ENCODE data around the gene PGD. TPM values are rescaled to one million over a fixed set of nuclear protein-coding genes. Genes with fewer than 3 reads are reported as not detected.

Gene PGD
- total and polyA plus RNA-seq, 2 of the 13 experiments (the other 11 are each of a cell fraction or from before 2014, with no cell fraction given) = 64.8 to 210 TPM

- TF ChIP-seq NFAT5 (CRISPR knock-in tag; IDR thresholded peaks at IDR 0.05) (peak; percentile 76), CCDC6 (CRISPR knock-in tag; IDR thresholded peaks at IDR 0.05) (peak; percentile 100), ZNF800 (CRISPR knock-in tag; IDR thresholded peaks at IDR 0.05) (0 out of 2 replicates have a peak, but pooled peaks have one; percentile 25), ZBTB7A (CRISPR knock-in tag; IDR thresholded peaks at IDR 0.05) (peak; percentile 57; the same call in 1 of the 2 replicates), AKAP8 (CRISPR knock-in tag; IDR thresholded peaks at IDR 0.05) (0 out of 2 replicates have a peak, but pooled peaks have one; percentile 48), NR2F2 (IDR thresholded peaks at IDR 0.05; ENCODE audit: borderline replicate concordance, low read depth) (no peak; the same call in 1 of the 2 replicates), ARID2 (CRISPR knock-in tag; IDR thresholded peaks at IDR 0.05; ENCODE audit: borderline replicate concordance) (peak; percentile 68; the same call in 1 of the 2 replicates), ZNF883 (CRISPR knock-in tag; IDR thresholded peaks at IDR 0.05; ENCODE audit: not compliant biosample characterization) (peak; percentile 84), ZBTB1 (CRISPR knock-in tag; IDR thresholded peaks at IDR 0.05; ENCODE audit: borderline replicate concordance) (no peak)
- TF ChIP-seq, protein P1, sequence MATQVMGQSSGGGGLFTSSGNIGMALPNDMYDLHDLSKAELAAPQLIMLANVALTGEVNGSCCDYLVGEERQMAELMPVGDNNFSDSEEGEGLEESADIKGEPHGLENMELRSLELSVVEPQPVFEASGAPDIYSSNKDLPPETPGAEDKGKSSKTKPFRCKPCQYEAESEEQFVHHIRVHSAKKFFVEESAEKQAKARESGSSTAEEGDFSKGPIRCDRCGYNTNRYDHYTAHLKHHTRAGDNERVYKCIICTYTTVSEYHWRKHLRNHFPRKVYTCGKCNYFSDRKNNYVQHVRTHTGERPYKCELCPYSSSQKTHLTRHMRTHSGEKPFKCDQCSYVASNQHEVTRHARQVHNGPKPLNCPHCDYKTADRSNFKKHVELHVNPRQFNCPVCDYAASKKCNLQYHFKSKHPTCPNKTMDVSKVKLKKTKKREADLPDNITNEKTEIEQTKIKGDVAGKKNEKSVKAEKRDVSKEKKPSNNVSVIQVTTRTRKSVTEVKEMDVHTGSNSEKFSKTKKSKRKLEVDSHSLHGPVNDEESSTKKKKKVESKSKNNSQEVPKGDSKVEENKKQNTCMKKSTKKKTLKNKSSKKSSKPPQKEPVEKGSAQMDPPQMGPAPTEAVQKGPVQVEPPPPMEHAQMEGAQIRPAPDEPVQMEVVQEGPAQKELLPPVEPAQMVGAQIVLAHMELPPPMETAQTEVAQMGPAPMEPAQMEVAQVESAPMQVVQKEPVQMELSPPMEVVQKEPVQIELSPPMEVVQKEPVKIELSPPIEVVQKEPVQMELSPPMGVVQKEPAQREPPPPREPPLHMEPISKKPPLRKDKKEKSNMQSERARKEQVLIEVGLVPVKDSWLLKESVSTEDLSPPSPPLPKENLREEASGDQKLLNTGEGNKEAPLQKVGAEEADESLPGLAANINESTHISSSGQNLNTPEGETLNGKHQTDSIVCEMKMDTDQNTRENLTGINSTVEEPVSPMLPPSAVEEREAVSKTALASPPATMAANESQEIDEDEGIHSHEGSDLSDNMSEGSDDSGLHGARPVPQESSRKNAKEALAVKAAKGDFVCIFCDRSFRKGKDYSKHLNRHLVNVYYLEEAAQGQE (IDR thresholded peaks at IDR 0.05; ENCODE audit: borderline replicate concordance in 1 of 2, low read depth in 1 of 2, low read length in 2 of 2) = peak in 1 of 2 experiments; percentile 15; a peak in 1 of 4 replicates
- TF ChIP-seq, protein P2, sequence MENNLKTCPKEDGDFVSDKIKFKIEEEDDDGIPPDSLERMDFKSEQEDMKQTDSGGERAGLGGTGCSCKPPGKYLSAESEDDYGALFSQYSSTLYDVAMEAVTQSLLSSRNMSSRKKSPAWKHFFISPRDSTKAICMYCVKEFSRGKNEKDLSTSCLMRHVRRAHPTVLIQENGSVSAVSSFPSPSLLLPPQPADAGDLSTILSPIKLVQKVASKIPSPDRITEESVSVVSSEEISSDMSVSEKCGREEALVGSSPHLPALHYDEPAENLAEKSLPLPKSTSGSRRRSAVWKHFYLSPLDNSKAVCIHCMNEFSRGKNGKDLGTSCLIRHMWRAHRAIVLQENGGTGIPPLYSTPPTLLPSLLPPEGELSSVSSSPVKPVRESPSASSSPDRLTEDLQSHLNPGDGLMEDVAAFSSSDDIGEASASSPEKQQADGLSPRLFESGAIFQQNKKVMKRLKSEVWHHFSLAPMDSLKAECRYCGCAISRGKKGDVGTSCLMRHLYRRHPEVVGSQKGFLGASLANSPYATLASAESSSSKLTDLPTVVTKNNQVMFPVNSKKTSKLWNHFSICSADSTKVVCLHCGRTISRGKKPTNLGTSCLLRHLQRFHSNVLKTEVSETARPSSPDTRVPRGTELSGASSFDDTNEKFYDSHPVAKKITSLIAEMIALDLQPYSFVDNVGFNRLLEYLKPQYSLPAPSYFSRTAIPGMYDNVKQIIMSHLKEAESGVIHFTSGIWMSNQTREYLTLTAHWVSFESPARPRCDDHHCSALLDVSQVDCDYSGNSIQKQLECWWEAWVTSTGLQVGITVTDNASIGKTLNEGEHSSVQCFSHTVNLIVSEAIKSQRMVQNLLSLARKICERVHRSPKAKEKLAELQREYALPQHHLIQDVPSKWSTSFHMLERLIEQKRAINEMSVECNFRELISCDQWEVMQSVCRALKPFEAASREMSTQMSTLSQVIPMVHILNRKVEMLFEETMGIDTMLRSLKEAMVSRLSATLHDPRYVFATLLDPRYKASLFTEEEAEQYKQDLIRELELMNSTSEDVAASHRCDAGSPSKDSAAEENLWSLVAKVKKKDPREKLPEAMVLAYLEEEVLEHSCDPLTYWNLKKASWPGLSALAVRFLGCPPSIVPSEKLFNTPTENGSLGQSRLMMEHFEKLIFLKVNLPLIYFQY (CRISPR knock-in tag; IDR thresholded peaks at IDR 0.05; ENCODE audit: borderline replicate concordance) = peak; percentile 21; the same call in 1 of the 2 replicates
Measured at GRCh38 chr1:10430216-10431069, 31.6 kb downstream of the PGD start, which contains the start of gene CENPS (continued).
